ENCODE results near the gene CIAPIN1. TPM values are rescaled to one million over a fixed set of nuclear protein-coding genes. Genes with fewer than 3 reads are reported as not detected.

CIAPIN1 gene
- total and polyA plus RNA-seq, 2 of the 8 experiments (the other 6 are each of a cell fraction or from before 2014, with no cell fraction given), result 76.8 to 83.6 TPM

DNA sequence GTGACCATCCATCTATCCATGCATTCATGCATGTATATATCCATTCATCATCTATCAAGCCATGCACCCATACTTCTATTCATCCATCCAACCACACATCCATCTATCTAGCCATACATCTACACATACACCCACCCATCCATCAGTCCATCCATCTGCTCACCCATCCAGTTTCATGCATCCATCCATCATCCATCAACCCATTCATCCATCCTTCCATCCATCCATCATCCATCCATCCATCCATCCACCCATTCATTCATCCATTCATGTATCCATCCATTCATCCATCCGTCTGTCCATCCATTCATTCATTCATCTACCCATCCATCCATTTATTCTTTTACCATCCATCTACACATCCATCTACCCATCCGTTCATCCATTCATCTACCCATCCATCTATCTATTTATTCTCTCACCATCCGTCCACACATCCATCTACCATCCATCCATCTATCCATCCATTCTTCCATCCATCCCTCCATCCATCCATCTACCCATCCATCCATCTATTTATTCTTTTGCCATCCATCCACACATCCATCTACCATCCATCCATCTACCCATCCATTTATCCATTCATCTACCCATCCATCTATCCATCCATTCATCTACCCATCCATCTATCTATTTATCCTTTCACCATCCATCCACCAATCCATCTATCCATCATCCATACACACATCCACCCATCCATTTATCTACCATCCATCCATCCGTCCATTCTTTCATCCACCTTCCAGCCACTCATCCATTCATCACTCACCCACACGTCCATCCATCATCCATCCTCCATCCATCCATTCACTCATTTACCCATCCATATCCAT lies 39.4 kb downstream of the CIAPIN1 start:
- no peak overlapping the region for H2BK12ac ChIP-seq (ENCODE audit: low read depth, low read length)
- no peaks in the 10 kb centered on the region for H3K36me3 ChIP-seq (ENCODE audit: control insufficient read depth in 2 of 4, insufficient read depth in 4 of 4, low read length in 3 of 4)
- H4K5ac ChIP-seq (ENCODE audit: insufficient read length, low read depth, low read length), result no peak overlapping the region
- H4K91ac ChIP-seq (replicated peaks; ENCODE audit: insufficient read length, low read length), result no peak overlapping the region
- no peak overlapping the region for H3K4ac ChIP-seq (replicated peaks; ENCODE audit: insufficient read length, low read depth, low read length)
- H4K20me1 ChIP-seq (replicated peaks in 1 of 2; ENCODE audit: control insufficient read depth in 1 of 2, insufficient read depth in 2 of 2, low read length in 2 of 2), result peaks cover 0 to 4% of the 10 kb centered on the region in 2 experiments
- H3K27ac ChIP-seq (ENCODE audit: low read depth, low read length), result no peak overlapping the region
- H3K23me2 ChIP-seq (ENCODE audit: low read depth, low read length), result peaks cover 9% of the 10 kb centered on the region; the same call in 1 of the 2 replicates
- no peak overlapping the region for H3K23ac ChIP-seq (ENCODE audit: insufficient read length)
- H3K27me3 ChIP-seq (replicated peaks in 1 of 4; ENCODE audit: control insufficient read depth in 3 of 4, extremely low read depth in 1 of 4, insufficient read depth in 3 of 4, low read length in 3 of 4), result no peaks in the 10 kb centered on the region
- WGBS, 2 experiments (ENCODE audit: extremely low coverage in 1 of 2, insufficient coverage in 1 of 2, insufficient read length in 1 of 2, insufficient replicate concordance in 2 of 2, low coverage in 1 of 2, low lambda C conversion rate in 2 of 2, missing lambda C conversion rate in 1 of 2), result 82 to 100% methylated on average over 4 to 5 of the region's 5 CpGs
- DNase-seq (ENCODE audit: low read depth in 1 of 2, low spot score in 2 of 2), result no peak
- ChIA-PET CTCF (ENCODE audit: partially characterized antibody) (interaction anchor here (4.3 to 19.2 kb wide), 2 partner anchors 11 to 104 kb away, joined by 39 to 513 read pairs; no protein-coding TSS in a partner anchor), POLR2A (ENCODE audit: partially characterized antibody) (no interaction called here)
- H3K79me1 ChIP-seq (ENCODE audit: low read depth, low read length), result no peaks in the 10 kb centered on the region
- H3K4me1 ChIP-seq (replicated peaks in 1 of 4; ENCODE audit: control insufficient read depth in 3 of 4, insufficient read depth in 4 of 4, low read length in 3 of 4), result no peaks in the 10 kb centered on the region; a peak in 2 of 7 replicates
- H2BK5ac ChIP-seq (ENCODE audit: low read depth, low read length), result no peak overlapping the region
- H2AFZ ChIP-seq (ENCODE audit: low read length), result no peak overlapping the region
- H3K14ac ChIP-seq (ENCODE audit: insufficient read length), result no peak overlapping the region
- no peak overlapping the region for H2BK120ac ChIP-seq (replicated peaks; ENCODE audit: low read depth, low read length)
- no peak overlapping the region for H2BK20ac ChIP-seq (ENCODE audit: low read length)
- H3K18ac ChIP-seq (ENCODE audit: extremely low read depth, low read length), result no peak overlapping the region
- no peaks in the 10 kb centered on the region for H3K79me2 ChIP-seq (ENCODE audit: control insufficient read depth in 1 of 2, insufficient read depth in 2 of 2, low read length in 2 of 2)
- no peak overlapping the region for H4K8ac ChIP-seq (ENCODE audit: extremely low read depth, insufficient read depth, low read length)
- no peaks in the 10 kb centered on the region; a peak in 1 of 4 replicates for H3K9me3 ChIP-seq (ENCODE audit: insufficient read depth in 2 of 2, low read depth in 1 of 2, low read length in 1 of 2)
- no peak overlapping the region for H2BK15ac ChIP-seq (ENCODE audit: low read length)
- no peak overlapping the region for H3K4me3 ChIP-seq (ENCODE audit: extremely low read depth in 1 of 4, insufficient read depth in 2 of 4, low read depth in 3 of 4, low read length in 4 of 4)
- no peak overlapping the region for H2AK5ac ChIP-seq (ENCODE audit: low read depth, low read length)
- FAIRE-seq, result no peak
- H3K4me2 ChIP-seq (ENCODE audit: insufficient read depth in 1 of 2, low read depth in 2 of 2, low read length in 2 of 2), result no peak overlapping the region
- H3K56ac ChIP-seq (replicated peaks; ENCODE audit: insufficient read length, low read depth, low read length), result peak overlapping the region; percentile 12
- no peak overlapping the region for H3K9ac ChIP-seq (replicated peaks in 1 of 4; ENCODE audit: extremely low read depth in 1 of 4, low read depth in 3 of 4, low read length in 3 of 4)
- TF ChIP-seq, protein P1, sequence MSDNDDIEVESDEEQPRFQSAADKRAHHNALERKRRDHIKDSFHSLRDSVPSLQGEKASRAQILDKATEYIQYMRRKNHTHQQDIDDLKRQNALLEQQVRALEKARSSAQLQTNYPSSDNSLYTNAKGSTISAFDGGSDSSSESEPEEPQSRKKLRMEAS (IDR thresholded peaks at IDR 0.05), result no peak
- TF ChIP-seq POLR2A (IDR thresholded peaks at IDR 0.05; ENCODE audit: control extremely low read depth in 1 of 2, low read depth in 2 of 2, low read length in 2 of 2), result no peak
- TF ChIP-seq RAD21 (IDR thresholded peaks at IDR 0.05 in 1 of 2, conservative IDR thresholded peaks at IDR 0.05 in 1 of 2; ENCODE audit: low read depth in 2 of 2, low read length in 2 of 2), result no peak
- no peak for TF ChIP-seq CEBPB (IDR thresholded peaks at IDR 0.05; ENCODE audit: low read depth, low read length)
- no peak for TF ChIP-seq EGR1 (IDR thresholded peaks at IDR 0.05; ENCODE audit: borderline replicate concordance, low read depth, low read length)
- no peak for TF ChIP-seq SIRT6 (IDR thresholded peaks at IDR 0.05; ENCODE audit: low read length)
- TF ChIP-seq, protein P2, sequence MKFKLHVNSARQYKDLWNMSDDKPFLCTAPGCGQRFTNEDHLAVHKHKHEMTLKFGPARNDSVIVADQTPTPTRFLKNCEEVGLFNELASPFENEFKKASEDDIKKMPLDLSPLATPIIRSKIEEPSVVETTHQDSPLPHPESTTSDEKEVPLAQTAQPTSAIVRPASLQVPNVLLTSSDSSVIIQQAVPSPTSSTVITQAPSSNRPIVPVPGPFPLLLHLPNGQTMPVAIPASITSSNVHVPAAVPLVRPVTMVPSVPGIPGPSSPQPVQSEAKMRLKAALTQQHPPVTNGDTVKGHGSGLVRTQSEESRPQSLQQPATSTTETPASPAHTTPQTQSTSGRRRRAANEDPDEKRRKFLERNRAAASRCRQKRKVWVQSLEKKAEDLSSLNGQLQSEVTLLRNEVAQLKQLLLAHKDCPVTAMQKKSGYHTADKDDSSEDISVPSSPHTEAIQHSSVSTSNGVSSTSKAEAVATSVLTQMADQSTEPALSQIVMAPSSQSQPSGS (IDR thresholded peaks at IDR 0.05; ENCODE audit: low read length), result no peak
- TF ChIP-seq CTBP2 (IDR thresholded peaks at IDR 0.05; ENCODE audit: borderline replicate concordance, insufficient read depth, insufficient read length, low read length), result no peak
- no peak for TF ChIP-seq RNF2 (IDR thresholded peaks at IDR 0.05; ENCODE audit: borderline replicate concordance, low read depth, low read length, missing control alignments, poor library complexity, severe bottlenecking)
- no peak for TF ChIP-seq GTF2F1 (IDR thresholded peaks at IDR 0.05; ENCODE audit: borderline replicate concordance, low read depth, low read length)

Data from H1 (cell line).